K562 (cell line): Measurements from ENCODE around the gene KRTAP2-3. TPM values are rescaled to one million over a fixed set of nuclear protein-coding genes. Genes with fewer than 3 reads are reported as not detected.

Experiments
- ATAC-seq: fragments of 200-7000 bp; cut with Tn5 transposase; 3 replicates; pipeline ENCODE4 v1.9.1; 2020; ENCODE audit warnings: moderate library complexity
- BruUV-seq: library from RNA; stranded (reverse); fragments of 400-500 nt; replicated peaks from 2 replicates; lab custom pipeline; 2021; lab: Mats Ljungman, UMichigan
- CTCF ChIA-PET: fragments of 300-600 bp; formaldehyde crosslinking; extraction: SDS; loops from one replicate; lab custom pipeline; 2021; ENCODE audit warnings: low intra/inter-chr PET ratio; lab: Yijun Ruan, JAX
- POLR2A ChIA-PET: fragments of 300-600, 350-650 bp; sonication (Branson Sonifier 250); formaldehyde crosslinking; extraction: SDS; loops from one replicate; lab custom pipeline; 2021; ENCODE audit warnings: antibody characterized with exemption, inconsistent platforms; lab: Yijun Ruan, JAX
- DNase-seq, 4 experiments: peaks; one replicate each; pipeline versions ENCODE4 v3.0.0 to v3.0.0-alpha.2; 2011 to 2018; ENCODE audit warnings: low spot score in 3 of 4, mixed read lengths in 3 of 4; ENCODE audit errors: extremely low read depth in 1 of 4
- FAIRE-seq: peaks from 2 replicates; lab custom pipeline; 2011; peaks lifted over from hg19 to GRCh38; lab: Jason Lieb, UNC
- H2AFZ ChIP-seq: 2 replicates; pipeline ENCODE4 v1.6.0; 2011; ENCODE audit warnings: low read depth, low read length, control low read depth, inconsistent platforms
- H3K27ac ChIP-seq: fragments of 200-600 bp; 3 replicates; pipeline ENCODE4 v1.8.0; 2011; ENCODE audit warnings: low read depth, mild to moderate bottlenecking, control low read depth, inconsistent platforms, low read length, moderate library complexity, mixed read lengths; ENCODE audit errors: extremely low read depth
- H3K27me3 ChIP-seq, 2 experiments: fragments of 300-600 bp in 1 of 2; 2 replicates in 1 of 2; 3 replicates in 1 of 2; pipeline versions ENCODE4 v1.6.0 to v1.8.0; 2011; ENCODE audit warnings: inconsistent platforms in 2 of 2, low read length in 2 of 2, mild to moderate bottlenecking in 1 of 2, mixed read lengths in 1 of 2, moderate library complexity in 1 of 2; ENCODE audit not compliant: control insufficient read depth in 2 of 2, insufficient read depth in 2 of 2
- H3K36me3 ChIP-seq: fragments of 300-600 bp; 3 replicates; pipeline ENCODE4 v1.8.0; 2011; ENCODE audit warnings: mild to moderate bottlenecking, low read length, inconsistent platforms; ENCODE audit not compliant: control insufficient read depth, insufficient read depth
- H3K4me1 ChIP-seq, 2 experiments: fragments of 200-600 bp in 1 of 2; replicated peaks in 1 of 2; 2 replicates in 1 of 2; 3 replicates in 1 of 2; pipeline versions ENCODE4 v1.5.1 to v1.8.0; 2011; ENCODE audit warnings: inconsistent platforms in 2 of 2, low read length in 2 of 2, mild to moderate bottlenecking in 1 of 2, mixed read lengths in 1 of 2, moderate library complexity in 1 of 2; ENCODE audit not compliant: control insufficient read depth in 2 of 2, insufficient read depth in 2 of 2
- H3K4me2 ChIP-seq: 2 replicates; pipeline ENCODE4 v1.6.1; 2011; ENCODE audit warnings: low read length, control low read depth, inconsistent platforms, mixed read lengths; ENCODE audit not compliant: insufficient read depth
- H3K4me3 ChIP-seq: fragments of 200-600 bp; sonication (generic), shearing (Covaris generic); 2 replicates; pipeline ENCODE4 v1.5.1; 2016; ENCODE audit warnings: control low read depth, inconsistent platforms
- H3K79me2 ChIP-seq: fragments of 200-600 bp; 3 replicates; pipeline ENCODE4 v1.8.0; 2011; ENCODE audit warnings: low read length, inconsistent platforms; ENCODE audit not compliant: control insufficient read depth, insufficient read depth
- H3K9ac ChIP-seq, 2 experiments: 2 replicates each; pipeline versions ENCODE4 v1.6.0 to v1.6.1; 2011; ENCODE audit warnings: low read depth in 2 of 2, low read length in 2 of 2, control low read depth in 1 of 2, inconsistent platforms in 1 of 2, mild to moderate bottlenecking in 1 of 2, mixed read lengths in 1 of 2; ENCODE audit not compliant: insufficient read depth in 1 of 2
- H3K9me1 ChIP-seq: one replicate; pipeline ENCODE4 v1.6.0; 2011; ENCODE audit warnings: inconsistent platforms, mild to moderate bottlenecking, low read length, moderate library complexity; ENCODE audit not compliant: control insufficient read depth, insufficient read depth
- H3K9me3 ChIP-seq: replicated peaks from 2 replicates; pipeline ENCODE4 v1.5.1; 2011; ENCODE audit warnings: low read depth, low read length, inconsistent platforms; ENCODE audit not compliant: control insufficient read depth, insufficient read depth
- H4K20me1 ChIP-seq: replicated peaks from 2 replicates; pipeline ENCODE4 v1.6.1; 2011; ENCODE audit warnings: low read length, inconsistent platforms, mixed read lengths; ENCODE audit not compliant: control insufficient read depth, insufficient read depth
- ASH1L ChIP-seq: fragments of 450-650 bp; IDR thresholded peaks from 2 replicates; pipeline ENCODE4 v1.6.1; 2018; ENCODE audit warnings: borderline replicate concordance, mild to moderate bottlenecking, low read depth; ENCODE audit not compliant: partially characterized antibody
- BACH1 ChIP-seq: fragments of 200-800 bp; sonication (Bioruptor generic); IDR thresholded peaks from 2 replicates; pipeline ENCODE4 v1.6.1; 2016; ENCODE audit warnings: missing genetic modification characterization, missing compliant biosample characterization
- CHD2 ChIP-seq: IDR thresholded peaks from 2 replicates; pipeline ENCODE4 v1.6.1; 2011; ENCODE audit warnings: low read depth, low read length
- E2F3 ChIP-seq: fragments of 250-450 bp; sonication (Bioruptor Pico); IDR thresholded peaks from 2 replicates; pipeline ENCODE4 v1.4.0; 2020; ENCODE audit warnings: mild to moderate bottlenecking
- HCFC1 ChIP-seq: IDR thresholded peaks from 2 replicates; pipeline ENCODE4 v1.6.1; 2012; ENCODE audit warnings: low read depth, low read length, improper control_type of control experiment
- L3MBTL2 ChIP-seq: fragments of 450-650 bp; IDR thresholded peaks from 2 replicates; pipeline ENCODE4 v1.6.1; 2016; ENCODE audit warnings: mild to moderate bottlenecking, moderate library complexity
- NFIX ChIP-seq: fragments of 250-450 bp; sonication (Bioruptor Pico); IDR thresholded peaks from 2 replicates; pipeline ENCODE4 v1.4.0; 2020; ENCODE audit warnings: low read depth, mild to moderate bottlenecking, moderate library complexity
- NR1H2 ChIP-seq: sonication (generic); formaldehyde crosslinking; IDR thresholded peaks from 2 replicates; pipeline ENCODE4 v1.4.0; 2020; ENCODE audit warnings: mild to moderate bottlenecking, missing genetic modification reagents
- RAD51 ChIP-seq: fragments of 450-650 bp; IDR thresholded peaks from 2 replicates; pipeline ENCODE4 v1.7.1; 2016; ENCODE audit warnings: low read depth, mild to moderate bottlenecking, borderline replicate concordance
- ZFP36 ChIP-seq: fragments of 150-350 bp; IDR thresholded peaks from 2 replicates; pipeline ENCODE4 v1.6.1; 2018; ENCODE audit warnings: low read length, low read depth; ENCODE audit not compliant: partially characterized antibody
- ZKSCAN8 ChIP-seq: fragments of 200-800 bp; sonication (Bioruptor generic); IDR thresholded peaks from 2 replicates; pipeline ENCODE4 v1.6.1; 2016; ENCODE audit warnings: missing genetic modification characterization, missing compliant biosample characterization
- ZNF444 ChIP-seq: fragments of 250-450 bp; sonication (Bioruptor Pico); IDR thresholded peaks from 2 replicates; pipeline ENCODE4 v1.4.0; 2020; ENCODE audit warnings: mild to moderate bottlenecking, moderate library complexity
- WGBS: fragments of 100-300 bp; shearing (Covaris generic); methylation state at CpG from one replicate; pipeline ENCODE4 v1.1.6; 2016; ENCODE audit warnings: low coverage, mixed read lengths; ENCODE audit not compliant: insufficient coverage; ENCODE audit errors: missing lambda C conversion rate; 5-methylcytosine and 5-hydroxymethylcytosine counted together
- in situ Hi-C: fragments of 300-500 bp; cut with MboI; formaldehyde crosslinking; loops from 4 replicates; pipeline ENCODE4 v1.15.0; 2018; ENCODE audit warnings: inconsistent platforms, mixed read lengths
- intact Hi-C: fragments of 100-400 bp; cut with micrococcal nuclease; formaldehyde crosslinking; loops from 2 replicates; pipeline ENCODE4 v1.14.2; 2022
- polyA plus RNA-seq, 8 experiments: library from polyadenylated mRNA; depleted of rRNA in 4 of 8; stranded (reverse) in 5 of 8; unstranded in 3 of 8; fragments of >200 nt; fragmentation: Nextera tagmentation in 2 of 8; fragmentation: Illumina TruSeq in 1 of 8; extraction: Ambion mirVana in 2 of 8; extraction: Trizol in 1 of 8; gene quantifications; 2 replicates each; pipeline versions ENCODE4 v1.2.1 to v1.2.3, GENCODE V29; 2011 to 2014; ENCODE audit warnings: inconsistent platforms in 1 of 8, missing spikeins in 1 of 8
- total RNA-seq, 7 experiments: library from RNA; depleted of rRNA in 6 of 7; stranded (reverse); fragments of >200 nt in 6 of 7; fragmentation: Illumina TruSeq in 2 of 7; extraction: Trizol in 2 of 7; gene quantifications; 2 replicates each; pipeline versions ENCODE4 v1.2.1 to v1.2.3, GENCODE V29; 2011 to 2021; ENCODE audit warnings: low replicate concordance in 1 of 7
- TF ChIP-seq, protein P1 (sequence below): fragments of 450-650 bp; conservative IDR thresholded peaks from 2 replicates; pipeline ENCODE4 v1.6.1; 2016; ENCODE audit warnings: missing genetic modification characterization, low read depth, mild to moderate bottlenecking, control low read depth, missing compliant biosample characterization
- TF ChIP-seq, protein P2 (sequence below): fragments of 250-450 bp; sonication (Bioruptor Pico); IDR thresholded peaks from 2 replicates; pipeline ENCODE4 v1.8.0; 2022; ENCODE audit warnings: inconsistent platforms, mild to moderate bottlenecking, moderate library complexity, borderline replicate concordance
- TF ChIP-seq, protein P3 (sequence below): sonication (generic); formaldehyde crosslinking; IDR thresholded peaks from 2 replicates; pipeline ENCODE4 v1.8.1; 2022; ENCODE audit warnings: missing genetic modification reagents

KRTAP2-3 gene
- total and polyA plus RNA-seq, 9 of the 15 experiments (the other 6 are each of a cell fraction or from before 2014, with no cell fraction given) = not detected

DNA sequence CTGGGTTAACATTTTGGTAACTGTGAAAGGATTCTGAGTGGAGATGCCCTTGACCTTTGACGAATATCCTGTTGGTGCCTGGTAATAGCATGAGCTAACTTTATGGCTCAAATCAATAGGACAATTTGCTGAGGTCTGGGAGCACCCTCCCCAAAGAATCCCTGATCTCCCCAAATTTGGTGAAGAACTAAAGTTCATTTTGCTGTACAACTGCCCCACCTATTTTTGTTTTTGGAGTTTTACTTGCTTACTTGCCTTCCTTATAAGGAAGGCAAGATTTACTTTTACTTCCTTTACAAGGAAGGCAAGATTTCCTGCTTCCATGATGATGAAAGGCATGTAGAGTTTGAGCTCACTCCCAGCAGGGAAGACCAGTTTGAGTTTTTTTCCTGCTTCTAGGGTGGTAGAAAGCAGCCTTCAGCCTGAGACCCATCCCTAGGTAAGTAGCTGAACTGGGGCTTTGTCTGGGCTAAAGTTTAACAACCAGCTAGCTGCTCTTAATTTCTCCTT, 48.1 kb upstream of the KRTAP2-3 start:
- WGBS = 0% methylated on average over 1 of the region's 1 CpG
- H3K4me3 ChIP-seq = no peak overlapping the region
- no peaks in the 10 kb centered on the region for H3K4me1 ChIP-seq
- no peaks in the 10 kb centered on the region for H3K9me1 ChIP-seq
- in situ Hi-C loops (no loop called here), intact Hi-C loops (no loop called here)
- H3K27me3 ChIP-seq = no peaks in the 10 kb centered on the region
- ChIA-PET CTCF (no interaction called here), POLR2A (no interaction called here)
- H3K27ac ChIP-seq = no peak overlapping the region
- H2AFZ ChIP-seq = no peak overlapping the region
- no peak for ATAC-seq
- no TSS peak for BruUV-seq
- no peak overlapping the region for H3K4me2 ChIP-seq
- no peak overlapping the region for H3K9ac ChIP-seq
- DNase-seq = no peak
- no peaks in the 10 kb centered on the region for H3K36me3 ChIP-seq
- TF ChIP-seq, protein P1, sequence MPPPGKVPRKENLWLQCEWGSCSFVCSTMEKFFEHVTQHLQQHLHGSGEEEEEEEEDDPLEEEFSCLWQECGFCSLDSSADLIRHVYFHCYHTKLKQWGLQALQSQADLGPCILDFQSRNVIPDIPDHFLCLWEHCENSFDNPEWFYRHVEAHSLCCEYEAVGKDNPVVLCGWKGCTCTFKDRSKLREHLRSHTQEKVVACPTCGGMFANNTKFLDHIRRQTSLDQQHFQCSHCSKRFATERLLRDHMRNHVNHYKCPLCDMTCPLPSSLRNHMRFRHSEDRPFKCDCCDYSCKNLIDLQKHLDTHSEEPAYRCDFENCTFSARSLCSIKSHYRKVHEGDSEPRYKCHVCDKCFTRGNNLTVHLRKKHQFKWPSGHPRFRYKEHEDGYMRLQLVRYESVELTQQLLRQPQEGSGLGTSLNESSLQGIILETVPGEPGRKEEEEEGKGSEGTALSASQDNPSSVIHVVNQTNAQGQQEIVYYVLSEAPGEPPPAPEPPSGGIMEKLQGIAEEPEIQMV = no peak
- TF ChIP-seq, protein P2, sequence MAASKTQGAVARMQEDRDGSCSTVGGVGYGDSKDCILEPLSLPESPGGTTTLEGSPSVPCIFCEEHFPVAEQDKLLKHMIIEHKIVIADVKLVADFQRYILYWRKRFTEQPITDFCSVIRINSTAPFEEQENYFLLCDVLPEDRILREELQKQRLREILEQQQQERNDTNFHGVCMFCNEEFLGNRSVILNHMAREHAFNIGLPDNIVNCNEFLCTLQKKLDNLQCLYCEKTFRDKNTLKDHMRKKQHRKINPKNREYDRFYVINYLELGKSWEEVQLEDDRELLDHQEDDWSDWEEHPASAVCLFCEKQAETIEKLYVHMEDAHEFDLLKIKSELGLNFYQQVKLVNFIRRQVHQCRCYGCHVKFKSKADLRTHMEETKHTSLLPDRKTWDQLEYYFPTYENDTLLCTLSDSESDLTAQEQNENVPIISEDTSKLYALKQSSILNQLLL (CRISPR knock-in tag) = no peak
- TF ChIP-seq RAD51 (no peak), ZFP36 (no peak), NR1H2 (CRISPR knock-in tag) (no peak), ASH1L (no peak), ZNF444 (CRISPR knock-in tag) (no peak), L3MBTL2 (no peak), BACH1 (tag) (no peak), E2F3 (no peak), CHD2 (no peak), NFIX (no peak), HCFC1 (no peak), ZKSCAN8 (CRISPR knock-in tag) (no peak)
- TF ChIP-seq, protein P3, sequence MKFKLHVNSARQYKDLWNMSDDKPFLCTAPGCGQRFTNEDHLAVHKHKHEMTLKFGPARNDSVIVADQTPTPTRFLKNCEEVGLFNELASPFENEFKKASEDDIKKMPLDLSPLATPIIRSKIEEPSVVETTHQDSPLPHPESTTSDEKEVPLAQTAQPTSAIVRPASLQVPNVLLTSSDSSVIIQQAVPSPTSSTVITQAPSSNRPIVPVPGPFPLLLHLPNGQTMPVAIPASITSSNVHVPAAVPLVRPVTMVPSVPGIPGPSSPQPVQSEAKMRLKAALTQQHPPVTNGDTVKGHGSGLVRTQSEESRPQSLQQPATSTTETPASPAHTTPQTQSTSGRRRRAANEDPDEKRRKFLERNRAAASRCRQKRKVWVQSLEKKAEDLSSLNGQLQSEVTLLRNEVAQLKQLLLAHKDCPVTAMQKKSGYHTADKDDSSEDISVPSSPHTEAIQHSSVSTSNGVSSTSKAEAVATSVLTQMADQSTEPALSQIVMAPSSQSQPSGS = no peak
- no peaks in the 10 kb centered on the region for H3K9me3 ChIP-seq
- H4K20me1 ChIP-seq = no peaks in the 10 kb centered on the region
- H3K79me2 ChIP-seq = no peaks in the 10 kb centered on the region
- no peak for FAIRE-seq
